Peyer's patch (tissue), 4 donors: Measurements from ENCODE around the gene FOXB1.

Source experiments
- CTCF ChIP-seq, 6 experiments: fragments of 450-650 bp in 4 of 6; fragments of 200-600 bp in 2 of 6; sonication (generic) in 1 of 6; IDR thresholded peaks; one replicate each; pipeline ENCODE4 v1.5.1; 2017 to 2019; ENCODE audit warnings: antibody characterized with exemption in 6 of 6, mild to moderate bottlenecking in 3 of 6, moderate library complexity in 1 of 6
- POLR2A ChIP-seq, 2 donors: fragments of 450-650 bp; IDR thresholded peaks; one replicate each; pipeline ENCODE4 v1.5.1; 2017; ENCODE audit warnings: antibody characterized with exemption in 2 of 2, mild to moderate bottlenecking in 2 of 2, moderate library complexity in 2 of 2

- TF ChIP-seq CTCF (IDR thresholded peaks at IDR 0.05) (no peak), POLR2A (IDR thresholded peaks at IDR 0.05) (no peak)
These were observed 5.7 kb upstream of the FOXB1 start for GRCh38 chr15:59998305-59998949.
